Measurements from ENCODE around the gene SCN7A. TPM values are rescaled to one million over a fixed set of nuclear protein-coding genes. Genes with fewer than 3 reads are reported as not detected.
"Not testable (repeated sequence)": the region's sequence is repeated elsewhere in the genome, so short reads cannot be mapped to it uniquely, and the experiment has no call there.

The SCN7A gene
- total RNA-seq, 2 donors from 2014 or later: 0.18 to 0.29 TPM

DNA sequence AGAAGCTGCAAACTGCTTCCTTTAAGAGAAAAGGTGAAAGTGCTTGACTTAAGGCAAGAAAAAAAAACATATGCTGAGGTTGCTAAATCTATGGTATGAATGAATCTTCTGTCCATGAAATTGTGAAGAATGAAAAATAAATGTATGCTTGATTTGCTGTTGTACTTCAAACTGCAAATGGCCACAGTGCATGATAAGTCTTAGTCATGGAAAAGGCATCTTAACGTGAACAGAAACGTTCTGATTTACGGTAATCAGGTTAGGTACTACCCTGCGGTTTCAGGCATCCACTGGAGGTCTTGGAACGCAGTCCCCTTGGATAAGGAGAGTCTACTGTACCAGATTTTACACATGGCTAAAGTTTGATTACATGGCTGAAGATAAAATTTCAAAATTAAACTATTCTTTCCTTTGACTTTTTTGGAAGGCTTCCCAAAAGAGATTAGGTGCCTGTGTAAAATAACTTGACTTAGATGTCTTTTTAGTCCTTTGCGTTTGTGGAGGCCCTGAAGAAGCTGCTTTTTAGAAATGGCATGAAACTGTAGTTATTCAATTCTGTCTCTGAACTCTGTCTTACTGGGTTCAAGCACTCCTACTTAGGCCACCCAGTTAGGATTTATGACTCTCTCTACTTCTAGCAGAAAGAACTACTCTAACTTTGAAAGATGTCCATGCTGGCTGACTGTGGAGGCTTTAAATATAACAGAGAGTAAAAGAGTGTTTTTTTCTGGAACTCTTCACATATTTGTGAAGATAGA, 82.4 kb downstream of the SCN7A start:
- no peaks in the 10 kb centered on the region for H3K4me1 Mint-ChIP-seq
- no peaks in the 10 kb centered on the region for H3K27me3 Mint-ChIP-seq (ENCODE audit: insufficient read depth)
- TF ChIP-seq, protein P1, sequence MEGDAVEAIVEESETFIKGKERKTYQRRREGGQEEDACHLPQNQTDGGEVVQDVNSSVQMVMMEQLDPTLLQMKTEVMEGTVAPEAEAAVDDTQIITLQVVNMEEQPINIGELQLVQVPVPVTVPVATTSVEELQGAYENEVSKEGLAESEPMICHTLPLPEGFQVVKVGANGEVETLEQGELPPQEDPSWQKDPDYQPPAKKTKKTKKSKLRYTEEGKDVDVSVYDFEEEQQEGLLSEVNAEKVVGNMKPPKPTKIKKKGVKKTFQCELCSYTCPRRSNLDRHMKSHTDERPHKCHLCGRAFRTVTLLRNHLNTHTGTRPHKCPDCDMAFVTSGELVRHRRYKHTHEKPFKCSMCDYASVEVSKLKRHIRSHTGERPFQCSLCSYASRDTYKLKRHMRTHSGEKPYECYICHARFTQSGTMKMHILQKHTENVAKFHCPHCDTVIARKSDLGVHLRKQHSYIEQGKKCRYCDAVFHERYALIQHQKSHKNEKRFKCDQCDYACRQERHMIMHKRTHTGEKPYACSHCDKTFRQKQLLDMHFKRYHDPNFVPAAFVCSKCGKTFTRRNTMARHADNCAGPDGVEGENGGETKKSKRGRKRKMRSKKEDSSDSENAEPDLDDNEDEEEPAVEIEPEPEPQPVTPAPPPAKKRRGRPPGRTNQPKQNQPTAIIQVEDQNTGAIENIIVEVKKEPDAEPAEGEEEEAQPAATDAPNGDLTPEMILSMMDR (conservative IDR thresholded peaks at IDR 0.05): no peak
- no peak overlapping the region for H3K27ac ChIP-seq (ENCODE audit: low read depth, low read length)
- no peaks in the 10 kb centered on the region for H3K4me1 ChIP-seq (ENCODE audit: control insufficient read depth, insufficient read depth, low read length)
- no peak overlapping the region for H3K4me3 ChIP-seq (ENCODE audit: low read length)
- H3K4me3 Mint-ChIP-seq: no peak overlapping the region
- no peak overlapping the region for H3K27ac Mint-ChIP-seq
- WGBS, 2 experiments (ENCODE audit: insufficient coverage in 1 of 2, insufficient read length in 1 of 2): 89 to 91% methylated on average over 6 of the region's 6 CpGs
- no peaks in the 10 kb centered on the region for H3K9me3 Mint-ChIP-seq
- H3K36me3 ChIP-seq (ENCODE audit: control insufficient read depth, insufficient read depth, low read length): no peaks in the 10 kb centered on the region
- no peak for DNase-seq
- no peaks in the 10 kb centered on the region for H3K27me3 ChIP-seq (ENCODE audit: control insufficient read depth, insufficient read depth, low read length, poor library complexity, severe bottlenecking)
- H3K36me3 Mint-ChIP-seq (ENCODE audit: low read depth): no peaks in the 10 kb centered on the region
- H3K9me3 ChIP-seq (ENCODE audit: control insufficient read depth, low read length): no peaks in the 10 kb centered on the region
- no peak overlapping the region for H3K9ac ChIP-seq (ENCODE audit: extremely low read depth, low read length, poor library complexity, severe bottlenecking)

DNA sequence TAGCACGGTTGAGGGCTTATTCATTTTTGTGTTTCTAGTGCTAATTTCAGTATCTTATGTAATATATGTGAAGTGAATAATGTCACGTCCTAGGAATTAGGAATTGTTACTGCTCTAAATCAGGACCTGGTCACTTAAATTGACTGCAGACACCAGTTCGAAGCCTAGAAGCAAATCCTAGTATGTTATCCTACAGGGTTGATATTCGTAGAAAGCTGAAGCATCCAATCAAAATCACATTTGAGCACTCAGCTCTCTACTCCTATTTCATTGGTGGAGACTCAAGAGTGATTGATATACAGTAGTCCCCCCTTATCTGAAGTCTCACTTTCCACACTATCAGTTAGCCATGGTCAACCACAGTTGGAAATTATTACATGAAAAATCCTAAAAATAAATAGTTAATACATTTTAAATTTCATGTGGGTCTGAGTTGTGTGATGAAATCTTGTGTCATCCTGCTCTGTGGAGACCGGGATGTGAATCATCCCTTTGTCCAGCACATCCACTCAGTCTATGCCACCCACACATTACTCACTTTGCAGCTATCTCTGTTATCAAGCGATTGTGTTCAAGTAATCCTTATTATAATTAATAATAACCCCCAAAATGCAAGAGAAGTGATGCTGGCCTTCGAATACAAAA, 83.1 kb downstream of the SCN7A start:
- Mint-ChIP-seq H3K27ac (no peak overlapping the region), H3K9me3 (no peaks in the 10 kb centered on the region), H3K4me1 (no peaks in the 10 kb centered on the region), H3K4me3 (no peak overlapping the region), H3K27me3 (ENCODE audit: insufficient read depth) (no peaks in the 10 kb centered on the region), H3K36me3 (ENCODE audit: low read depth) (no peaks in the 10 kb centered on the region)
- no peak overlapping the region for H3K9ac ChIP-seq (ENCODE audit: extremely low read depth, low read length, poor library complexity, severe bottlenecking)
- H3K9me3 ChIP-seq (ENCODE audit: control insufficient read depth, low read length): no peaks in the 10 kb centered on the region
- TF ChIP-seq, protein P1 (conservative IDR thresholded peaks at IDR 0.05): no peak
- no peak overlapping the region for H3K27ac ChIP-seq (ENCODE audit: low read depth, low read length)
- 89 to 93% methylated on average over 2 to 7 of the region's 7 CpGs for WGBS, 2 experiments (ENCODE audit: insufficient coverage in 1 of 2, insufficient read length in 1 of 2)
- no peaks in the 10 kb centered on the region for H3K36me3 ChIP-seq (ENCODE audit: control insufficient read depth, insufficient read depth, low read length)
- no peaks in the 10 kb centered on the region for H3K4me1 ChIP-seq (ENCODE audit: control insufficient read depth, insufficient read depth, low read length)
- no peak overlapping the region for H3K4me3 ChIP-seq (ENCODE audit: low read length)
- no peaks in the 10 kb centered on the region for H3K27me3 ChIP-seq (ENCODE audit: control insufficient read depth, insufficient read depth, low read length, poor library complexity, severe bottlenecking)
- DNase-seq: no peak

DNA sequence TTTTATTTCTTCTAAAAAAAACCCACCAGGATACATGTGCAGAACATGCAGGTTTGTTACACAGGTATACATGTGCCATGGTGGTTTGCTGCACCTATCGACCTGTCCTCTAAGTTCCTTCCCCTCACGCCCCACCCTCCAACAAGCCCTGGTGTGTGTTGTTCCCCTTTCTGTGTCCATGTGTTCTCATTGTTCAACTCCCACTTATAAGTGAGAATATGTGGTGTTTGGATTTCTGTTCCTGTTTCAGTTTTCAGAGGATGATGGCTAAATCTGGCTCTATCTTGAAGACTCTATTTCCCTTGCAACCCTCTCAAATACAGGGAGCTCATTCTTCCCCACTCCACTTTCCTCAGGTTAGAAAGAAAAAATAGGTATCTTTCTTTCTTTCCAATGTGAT, 86.3 kb downstream of the SCN7A start:
- 80 to 92% methylated on average over 1 to 2 of the region's 2 CpGs for WGBS, 2 experiments (ENCODE audit: insufficient coverage in 1 of 2, insufficient read length in 1 of 2)
- DNase-seq; H3K4me3 ChIP-seq (ENCODE audit: low read length); H3K36me3 ChIP-seq (ENCODE audit: control insufficient read depth, insufficient read depth, low read length); H3K36me3 Mint-ChIP-seq (ENCODE audit: low read depth); H3K4me3 Mint-ChIP-seq; H3K9me3 Mint-ChIP-seq; H3K27me3 ChIP-seq (ENCODE audit: control insufficient read depth, insufficient read depth, low read length, poor library complexity, severe bottlenecking); H3K27ac ChIP-seq (ENCODE audit: low read depth, low read length); H3K9ac ChIP-seq (ENCODE audit: extremely low read depth, low read length, poor library complexity, severe bottlenecking); H3K27ac Mint-ChIP-seq; H3K4me1 ChIP-seq (ENCODE audit: control insufficient read depth, insufficient read depth, low read length); H3K27me3 Mint-ChIP-seq (ENCODE audit: insufficient read depth); H3K9me3 ChIP-seq (ENCODE audit: control insufficient read depth, low read length); H3K4me1 Mint-ChIP-seq: not testable (repeated sequence)

Data from endodermal cell (in vitro differentiated cells).